ENCODE measurements around the gene FAM78A. TPM values are rescaled to one million over a fixed set of nuclear protein-coding genes. Genes with fewer than 3 reads are reported as not detected.
"Not testable (repeated sequence)": the region's sequence is repeated elsewhere in the genome, so short reads cannot be mapped to it uniquely, and the experiment has no call there.

Gene FAM78A
- total RNA-seq, 1 experiment from 2014 or later: 0.72 TPM

DNA sequence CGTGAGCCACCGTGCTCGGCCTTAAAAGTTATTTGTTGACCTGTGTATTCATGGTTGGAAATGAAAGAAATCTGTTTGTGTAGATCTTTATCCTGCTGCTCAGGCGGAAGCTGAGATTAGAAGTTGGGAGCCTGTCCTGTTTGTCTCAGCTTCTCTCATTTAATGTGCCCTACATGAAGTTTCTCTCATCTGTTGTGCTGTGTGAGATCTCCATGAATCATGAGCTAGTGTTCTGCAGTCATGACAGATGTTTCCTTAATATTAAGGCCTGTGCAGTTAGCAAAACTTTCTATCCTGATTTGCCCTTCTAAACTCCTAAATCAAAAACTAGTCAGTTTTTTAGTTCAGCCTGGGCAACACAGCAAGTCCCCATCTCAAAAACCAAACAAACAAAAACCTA lies 59.5 kb downstream of the FAM78A start:
- DNase-seq (ENCODE audit: extremely low read depth, low read depth): no peak

- no peak for DNase-seq (ENCODE audit: extremely low read depth, low read depth)
Observed at GRCh38 chr9:131214876-131215275, 61.4 kb downstream of the FAM78A start.

DNA sequence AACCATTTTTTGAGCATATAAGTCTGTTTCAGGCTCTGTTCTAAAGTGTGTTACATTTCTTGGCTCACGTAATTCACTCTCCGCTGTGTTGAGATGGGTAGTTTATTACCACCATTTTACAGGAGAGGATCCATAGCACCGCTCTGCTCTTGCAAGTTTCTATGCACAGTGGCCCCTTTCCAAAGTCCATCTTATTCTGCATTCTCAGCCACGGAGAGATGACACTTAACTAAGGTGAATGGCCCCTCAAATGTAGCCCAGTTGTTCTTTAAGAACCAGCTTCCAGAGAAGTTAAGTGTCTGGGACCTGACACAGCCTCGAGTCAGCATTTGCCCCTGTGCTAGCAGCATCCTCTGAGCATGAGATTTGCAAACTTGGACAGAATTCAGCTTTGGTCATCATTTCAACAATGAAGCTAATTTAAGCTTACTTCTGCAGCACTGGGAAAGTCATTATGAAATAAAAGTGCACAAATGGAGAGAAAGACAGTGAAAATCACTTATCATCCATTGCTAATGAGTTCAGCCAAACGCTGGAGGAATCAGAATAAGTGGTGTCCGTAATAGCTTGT lies 61.9 kb downstream of the FAM78A start:
- DNase-seq (ENCODE audit: extremely low read depth, low read depth): no peak

- DNase-seq (ENCODE audit: extremely low read depth, low read depth): not testable (repeated sequence)
Observed at GRCh38 chr9:131211920-131212319, 64.4 kb downstream of the FAM78A start.

Other genes starting within 250 kb of the FAM78A start
- gene AIF1L, start 180.0 kb downstream of the FAM78A start, total RNA-seq (2014; rRNA removed; shearing (Covaris generic)): 4.2 and 5.0 TPM in 2 replicates
- gene NUP214, start 150.9 kb downstream of the FAM78A start, total RNA-seq (2014; rRNA removed; shearing (Covaris generic)): 12.9 and 17.2 TPM in 2 replicates
- 0.10 and 0.14 TPM in 2 replicates for gene PLPP7, start 13.2 kb upstream of the FAM78A start, total RNA-seq (2014; rRNA removed; shearing (Covaris generic))
- gene PRRC2B, start 117.6 kb upstream of the FAM78A start, total RNA-seq (2014; rRNA removed; shearing (Covaris generic)): 77.5 and 83.8 TPM in 2 replicates
- gene POMT1, start 226.4 kb upstream of the FAM78A start, total RNA-seq (2014; rRNA removed; shearing (Covaris generic)): 14.5 and 20.1 TPM in 2 replicates

Data from NCI-H460 (cell line).